Measurements from ENCODE around the gene BAAT.

GRCh38 chr9:101352892-101353463 lies 31.8 kb downstream of the BAAT start:
- TF ChIP-seq POLR2A (IDR thresholded peaks at IDR 0.05), result no peak
- no peak for TF ChIP-seq CTCF (IDR thresholded peaks at IDR 0.05)

Data from ovary (tissue), 3 donors.